Measurements from ENCODE around the gene RILPL1. TPM values are rescaled to one million over a fixed set of nuclear protein-coding genes. Genes with fewer than 3 reads are reported as not detected.
A peak's percentile ranks its signal among the peaks of the same experiment; 100 is the strongest.

RILPL1 gene
- total and polyA plus RNA-seq, 9 of the 15 experiments (the other 6 are each of a cell fraction or from before 2014, with no cell fraction given): 0.25 to 10.6 (median 8.6) TPM

- TF ChIP-seq REST (IDR thresholded peaks at IDR 0.05; ENCODE audit: borderline replicate concordance): no peak
- no peak; the same call in 1 of the 2 replicates for TF ChIP-seq REST (CRISPR knock-in tag; IDR thresholded peaks at IDR 0.05; ENCODE audit: low read depth)
- TF ChIP-seq CSDE1 (IDR thresholded peaks at IDR 0.05): no peak
- no peak for TF ChIP-seq HDAC8 (tag; IDR thresholded peaks at IDR 0.05)
- TF ChIP-seq ZBTB17 (CRISPR knock-in tag; IDR thresholded peaks at IDR 0.05): no peak
- TF ChIP-seq BRD9 (IDR thresholded peaks at IDR 0.05; ENCODE audit: low read depth, partially characterized antibody): peak; percentile 92
- TF ChIP-seq, protein P1, sequence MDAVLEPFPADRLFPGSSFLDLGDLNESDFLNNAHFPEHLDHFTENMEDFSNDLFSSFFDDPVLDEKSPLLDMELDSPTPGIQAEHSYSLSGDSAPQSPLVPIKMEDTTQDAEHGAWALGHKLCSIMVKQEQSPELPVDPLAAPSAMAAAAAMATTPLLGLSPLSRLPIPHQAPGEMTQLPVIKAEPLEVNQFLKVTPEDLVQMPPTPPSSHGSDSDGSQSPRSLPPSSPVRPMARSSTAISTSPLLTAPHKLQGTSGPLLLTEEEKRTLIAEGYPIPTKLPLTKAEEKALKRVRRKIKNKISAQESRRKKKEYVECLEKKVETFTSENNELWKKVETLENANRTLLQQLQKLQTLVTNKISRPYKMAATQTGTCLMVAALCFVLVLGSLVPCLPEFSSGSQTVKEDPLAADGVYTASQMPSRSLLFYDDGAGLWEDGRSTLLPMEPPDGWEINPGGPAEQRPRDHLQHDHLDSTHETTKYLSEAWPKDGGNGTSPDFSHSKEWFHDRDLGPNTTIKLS (IDR thresholded peaks at IDR 0.05; ENCODE audit: borderline replicate concordance, low read depth): no peak
- no peak for TF ChIP-seq ZNF324 (CRISPR knock-in tag; IDR thresholded peaks at IDR 0.05)
- TF ChIP-seq FOSL1 (tag; conservative IDR thresholded peaks at IDR 0.05): no peak
- TF ChIP-seq ARHGAP35 (IDR thresholded peaks at IDR 0.05; ENCODE audit: partially characterized antibody): no peak
- no peak for TF ChIP-seq ETV6 (IDR thresholded peaks at IDR 0.05; ENCODE audit: borderline replicate concordance in 1 of 2, low read depth in 2 of 2, low read length in 1 of 2)
- TF ChIP-seq ETV6 (CRISPR knock-in tag; IDR thresholded peaks at IDR 0.05; ENCODE audit: borderline replicate concordance): no peak
- no peak for TF ChIP-seq ZNF57 (CRISPR knock-in tag; IDR thresholded peaks at IDR 0.05)
- no peak for TF ChIP-seq GTF2A2 (tag; IDR thresholded peaks at IDR 0.05)
- TF ChIP-seq EP400 (IDR thresholded peaks at IDR 0.05): peak; percentile 79; the same call in 1 of the 2 replicates
- no peak for TF ChIP-seq NELFE (IDR thresholded peaks at IDR 0.05; ENCODE audit: insufficient read depth, insufficient read length)
- no peak for TF ChIP-seq WHSC1 (IDR thresholded peaks at IDR 0.05; ENCODE audit: low read length)
- peak; percentile 33 to 67; a peak in 2 of 4 replicates for TF ChIP-seq SIN3A (IDR thresholded peaks at IDR 0.05; ENCODE audit: borderline replicate concordance in 2 of 2, control insufficient read depth in 1 of 2, low read depth in 2 of 2, low read length in 2 of 2)
- no peak for TF ChIP-seq RFX7 (CRISPR knock-in tag; IDR thresholded peaks at IDR 0.05)
Observed at GRCh38 chr12:123532808-123533649, 490 bp downstream of the RILPL1 start (continued).

Measured in K562 (cell line).